IPS-NIHi7 (cell line): ENCODE data around the gene SYNGAP1.
A peak's percentile ranks its signal among the peaks of the same experiment; 100 is the strongest.

ENCODE experiments used
- DNase-seq: peaks from one replicate; pipeline ENCODE4 v3.0.0; 2012; ENCODE audit warnings: mixed read lengths; ENCODE audit errors: extremely low spot score

Gene SYNGAP1

DNA sequence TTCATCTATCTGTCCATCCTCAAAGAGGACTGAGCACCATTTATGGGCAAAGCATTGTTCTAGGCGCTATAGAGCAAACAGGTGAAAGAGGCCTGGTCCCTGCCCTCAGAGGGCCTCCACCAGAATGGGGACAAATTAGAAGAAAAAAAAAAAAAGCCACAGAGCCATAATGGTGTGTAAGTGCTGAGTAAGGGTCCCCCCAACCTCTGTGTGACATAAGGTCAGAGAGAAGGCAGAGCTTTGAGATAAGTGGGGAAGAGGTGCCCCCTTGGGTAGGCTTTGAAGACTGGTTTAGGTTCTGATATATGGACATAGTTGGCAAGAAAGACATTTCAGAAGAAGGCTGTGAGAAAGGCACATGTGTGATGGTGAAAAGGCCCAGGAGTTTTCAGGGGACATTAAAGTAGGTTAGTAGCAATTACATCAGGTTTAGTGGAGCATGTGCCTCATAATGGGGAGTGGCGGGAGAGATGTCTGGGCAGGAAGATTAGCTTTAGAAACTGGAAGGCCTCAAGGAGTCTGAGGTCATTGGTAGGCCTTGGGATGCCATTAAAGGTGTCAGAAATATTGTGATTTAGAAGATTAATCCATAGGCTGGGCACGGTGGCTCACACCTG lies 19.2 kb downstream of the SYNGAP1 start:
- no peak for DNase-seq

DNA sequence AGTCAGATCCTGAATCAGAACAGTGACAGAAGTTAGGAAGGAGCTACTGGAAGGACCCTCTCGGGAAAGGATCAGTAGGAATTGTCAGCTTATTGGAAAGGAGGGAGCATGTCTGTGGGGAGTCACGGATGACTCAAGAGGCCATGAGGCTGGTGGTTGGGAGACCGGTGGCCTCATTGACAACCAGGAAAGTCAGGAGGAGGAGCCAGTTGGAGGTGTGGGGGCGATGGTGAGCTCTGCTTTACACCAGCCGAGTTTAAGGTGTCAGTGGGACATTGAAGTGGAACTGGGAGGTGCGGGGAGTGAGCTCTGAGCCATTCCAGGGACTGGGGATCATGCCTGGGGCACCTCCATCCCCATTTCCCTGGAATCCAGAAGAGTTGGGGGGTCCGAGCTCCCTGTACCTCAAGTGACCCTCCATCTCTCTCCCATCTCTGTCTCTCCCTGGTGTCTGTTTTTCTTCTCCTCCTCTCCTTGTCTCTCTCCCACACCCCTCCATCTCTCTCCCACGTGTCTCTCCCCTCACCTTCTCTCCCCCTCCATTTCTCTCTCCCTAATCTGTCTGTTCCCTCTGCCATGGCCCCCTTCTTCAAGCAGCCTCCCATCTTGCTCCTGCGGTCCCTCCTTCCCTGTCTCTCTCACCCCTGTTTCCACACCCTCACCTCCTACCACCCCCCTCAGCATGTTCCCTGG lies 20.2 kb downstream of the SYNGAP1 start:
- DNase-seq, result no peak

DNA sequence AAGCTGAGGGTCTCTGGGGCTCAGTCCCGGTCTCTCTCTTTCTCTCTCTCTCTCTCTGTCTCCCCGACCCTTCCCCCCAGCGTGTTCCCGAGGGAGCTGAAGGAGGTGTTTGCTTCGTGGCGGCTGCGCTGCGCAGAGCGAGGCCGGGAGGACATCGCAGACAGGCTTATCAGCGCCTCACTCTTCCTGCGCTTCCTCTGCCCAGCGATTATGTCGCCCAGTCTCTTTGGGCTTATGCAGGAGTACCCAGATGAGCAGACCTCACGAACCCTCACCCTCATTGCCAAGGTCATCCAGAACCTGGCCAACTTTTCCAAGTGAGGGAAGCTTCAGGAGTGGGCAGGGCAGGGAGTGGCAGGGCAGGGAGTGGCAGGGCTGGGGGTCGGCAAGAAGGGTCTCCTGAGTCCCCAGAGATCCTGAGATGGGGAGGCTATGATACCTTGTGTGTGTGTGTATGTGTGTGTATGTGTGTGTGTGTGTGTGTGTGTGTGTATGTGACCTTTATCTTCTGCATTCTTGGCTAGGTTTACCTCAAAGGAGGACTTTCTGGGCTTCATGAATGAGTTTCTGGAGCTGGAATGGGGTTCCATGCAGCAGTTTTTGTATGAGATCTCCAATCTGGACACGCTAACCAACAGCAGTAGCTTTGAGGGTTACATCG lies 20.9 kb downstream of the SYNGAP1 start:
- no peak for DNase-seq

DNA sequence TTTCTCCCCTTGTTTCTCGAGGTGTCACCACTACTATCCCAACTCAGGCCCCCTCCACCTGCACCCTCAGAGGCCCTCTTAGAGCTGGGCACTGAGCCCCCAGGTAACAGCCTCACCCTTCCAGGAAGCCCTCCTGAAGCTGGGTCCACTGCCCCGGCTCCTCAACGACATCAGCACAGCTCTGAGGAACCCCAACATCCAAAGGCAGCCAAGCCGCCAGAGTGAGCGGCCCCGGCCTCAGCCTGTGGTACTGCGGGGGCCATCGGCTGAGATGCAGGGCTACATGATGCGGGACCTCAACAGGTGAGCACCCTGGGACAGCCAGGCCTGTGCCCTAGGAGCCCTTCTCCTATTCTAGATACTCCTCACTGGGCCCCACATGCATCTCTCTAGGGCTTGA lies 21.6 kb downstream of the SYNGAP1 start:
- DNase-seq, result no peak

DNA sequence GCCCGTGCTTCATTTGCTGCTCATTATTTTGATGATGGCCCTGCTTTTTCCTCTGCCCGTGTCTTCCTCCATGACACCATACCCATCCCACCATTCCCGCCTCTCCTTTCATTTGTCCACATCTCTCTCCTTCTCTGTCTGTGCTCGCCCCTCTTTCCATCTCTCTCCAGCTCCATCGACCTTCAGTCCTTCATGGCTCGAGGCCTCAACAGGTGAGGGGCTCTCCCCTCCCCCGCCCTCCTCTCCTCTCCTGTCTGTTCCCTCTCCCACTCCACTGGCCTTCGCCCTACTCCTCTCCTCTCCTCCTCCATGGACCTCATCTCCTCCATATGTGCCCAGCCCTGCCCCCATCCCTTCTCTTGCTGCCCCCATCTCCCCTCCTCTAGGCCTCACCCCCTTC lies 22.4 kb downstream of the SYNGAP1 start:
- DNase-seq, result no peak

DNA sequence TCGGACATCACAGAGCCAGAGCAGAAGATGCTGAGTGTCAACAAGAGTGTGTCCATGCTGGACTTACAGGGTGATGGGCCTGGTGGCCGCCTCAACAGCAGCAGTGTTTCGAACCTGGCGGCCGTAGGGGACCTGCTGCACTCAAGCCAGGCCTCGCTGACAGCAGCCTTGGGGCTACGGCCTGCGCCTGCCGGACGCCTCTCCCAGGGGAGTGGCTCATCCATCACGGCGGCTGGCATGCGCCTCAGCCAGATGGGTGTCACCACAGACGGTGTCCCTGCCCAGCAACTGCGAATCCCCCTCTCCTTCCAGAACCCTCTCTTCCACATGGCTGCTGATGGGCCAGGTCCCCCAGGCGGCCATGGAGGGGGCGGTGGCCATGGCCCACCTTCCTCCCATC lies 23.2 kb downstream of the SYNGAP1 start:
- DNase-seq, result no peak

DNA sequence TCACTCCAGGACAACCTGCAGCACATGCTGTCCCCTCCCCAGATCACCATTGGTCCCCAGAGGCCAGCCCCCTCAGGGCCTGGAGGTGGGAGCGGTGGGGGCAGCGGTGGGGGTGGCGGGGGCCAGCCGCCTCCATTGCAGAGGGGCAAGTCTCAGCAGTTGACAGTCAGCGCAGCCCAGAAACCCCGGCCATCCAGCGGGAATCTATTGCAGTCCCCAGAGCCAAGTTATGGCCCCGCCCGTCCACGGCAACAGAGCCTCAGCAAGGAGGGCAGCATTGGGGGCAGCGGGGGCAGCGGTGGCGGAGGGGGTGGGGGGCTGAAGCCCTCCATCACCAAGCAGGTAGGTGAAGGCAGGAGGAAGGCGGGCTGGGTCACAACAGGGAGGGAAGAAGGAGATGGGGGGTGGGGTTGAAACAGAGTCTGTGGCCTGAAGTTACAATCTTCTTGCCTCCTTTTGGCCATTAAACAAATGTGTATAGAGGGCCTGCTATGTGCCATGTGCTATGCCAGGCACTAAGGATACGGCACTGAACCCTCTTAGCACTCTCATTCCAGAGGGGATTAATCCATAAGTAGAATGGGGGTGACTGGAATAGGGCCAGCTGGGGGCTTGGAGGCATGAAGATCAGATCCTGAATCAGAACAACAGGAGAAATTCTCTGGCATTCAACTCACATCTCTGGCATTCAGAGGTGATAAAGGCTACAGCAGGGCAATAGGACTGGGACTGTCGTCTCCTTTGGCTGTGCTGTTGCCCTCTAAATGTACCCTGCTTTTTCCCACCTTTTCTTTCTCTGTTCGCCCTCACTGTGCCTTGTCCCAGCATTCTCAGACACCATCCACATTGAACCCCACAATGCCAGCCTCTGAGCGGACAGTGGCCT lies 24.0 kb downstream of the SYNGAP1 start:
- no peak for DNase-seq

DNA sequence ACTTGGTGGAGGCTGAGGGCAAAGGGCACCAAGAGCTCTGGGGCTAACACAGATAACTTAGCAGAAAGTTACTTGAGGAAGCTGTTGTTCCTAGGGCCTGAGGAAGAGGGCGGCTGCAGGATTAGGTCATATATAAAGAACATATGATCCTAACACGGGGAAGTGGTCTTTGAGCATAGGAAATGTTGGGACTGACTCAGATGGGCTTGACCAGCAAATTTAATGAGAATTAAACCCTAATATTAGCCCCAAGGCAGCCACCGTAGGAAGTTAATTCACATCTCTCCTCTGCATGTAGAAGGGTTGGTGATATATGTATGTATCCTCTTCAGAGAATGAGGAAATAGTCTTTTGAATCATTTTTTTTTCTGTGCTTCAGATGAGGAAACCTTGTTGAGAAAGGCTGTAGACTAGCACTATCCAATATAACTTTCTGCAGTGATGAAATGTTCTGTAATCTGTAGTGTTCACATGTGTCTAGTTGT lies 25.3 kb downstream of the SYNGAP1 start:
- DNase-seq, result no peak

DNA sequence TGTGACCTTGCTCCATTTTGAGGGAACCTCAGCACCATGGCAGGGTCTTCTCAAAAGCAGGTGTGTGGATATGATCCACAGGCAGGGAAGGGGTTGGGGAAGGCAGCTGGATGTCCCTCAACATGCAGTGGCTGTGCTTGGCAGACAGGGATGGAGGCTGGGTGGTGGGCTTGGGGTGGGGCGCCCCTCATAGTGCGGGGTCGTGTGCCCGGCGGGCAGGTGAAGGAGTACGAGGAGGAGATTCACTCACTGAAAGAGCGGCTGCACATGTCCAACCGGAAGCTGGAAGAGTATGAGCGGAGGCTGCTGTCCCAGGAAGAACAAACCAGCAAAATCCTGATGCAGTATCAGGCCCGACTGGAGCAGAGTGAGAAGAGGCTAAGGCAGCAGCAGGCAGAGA lies 26.5 kb downstream of the SYNGAP1 start:
- DNase-seq, result no peak

DNA sequence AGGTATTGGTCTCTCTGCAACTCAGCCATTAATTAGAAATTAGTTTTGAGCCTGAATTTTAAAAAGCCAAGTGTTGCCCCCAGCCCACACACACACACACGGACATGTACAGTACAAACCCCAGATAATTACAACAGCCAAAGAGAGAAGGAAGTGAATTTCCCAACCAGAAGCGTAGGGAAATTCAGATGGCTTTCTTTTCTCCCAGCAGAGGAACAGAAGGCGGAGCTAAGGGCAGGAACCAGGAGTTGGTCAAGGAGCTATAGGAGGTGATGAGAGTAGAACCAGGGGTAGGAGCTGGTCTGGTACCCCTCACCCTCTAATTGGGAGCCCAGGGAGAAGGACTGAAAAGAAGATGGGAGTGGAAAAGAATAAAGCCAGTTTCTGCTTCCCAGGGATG lies 30.6 kb downstream of the SYNGAP1 start:
- no peak for DNase-seq

DNA sequence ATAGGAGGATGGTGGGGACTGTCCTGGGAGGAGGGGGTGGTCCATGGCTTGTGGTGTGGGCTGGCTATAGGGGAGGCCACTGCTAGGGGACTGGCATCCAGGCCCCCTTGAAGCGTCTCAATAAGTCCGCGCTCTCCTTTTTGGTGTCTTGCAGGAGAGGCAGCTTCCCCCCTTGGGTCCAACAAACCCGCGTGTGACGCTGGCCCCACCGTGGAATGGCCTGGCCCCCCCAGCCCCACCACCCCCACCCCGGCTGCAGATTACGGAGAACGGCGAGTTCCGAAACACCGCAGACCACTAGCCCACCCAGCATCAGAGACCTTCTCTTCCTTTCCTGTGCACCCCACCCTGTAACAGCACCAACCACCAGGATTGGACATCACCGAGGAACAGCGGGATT lies 31.7 kb downstream of the SYNGAP1 start:
- no peak for DNase-seq

DNA sequence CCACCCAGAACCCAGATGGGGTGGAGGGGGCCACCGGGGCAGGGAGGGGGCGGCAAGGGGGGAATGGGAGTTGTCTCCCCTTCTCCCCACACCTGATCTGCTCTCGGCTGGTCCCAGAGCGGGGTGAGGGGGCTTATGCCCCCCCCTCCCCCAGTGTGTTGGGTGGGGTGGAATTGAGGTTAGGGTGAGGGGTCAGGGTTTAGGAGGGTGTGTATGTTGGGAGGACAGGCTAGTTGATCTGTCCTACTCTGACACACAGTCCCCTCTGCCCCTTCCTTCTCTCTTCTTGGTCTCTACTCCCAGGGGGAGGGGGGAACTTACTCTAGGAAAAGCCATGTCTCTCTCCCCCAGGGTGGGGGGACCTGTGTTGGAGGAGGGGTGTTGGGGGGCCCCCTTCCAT lies 32.6 kb downstream of the SYNGAP1 start:
- DNase-seq, result no peak

DNA sequence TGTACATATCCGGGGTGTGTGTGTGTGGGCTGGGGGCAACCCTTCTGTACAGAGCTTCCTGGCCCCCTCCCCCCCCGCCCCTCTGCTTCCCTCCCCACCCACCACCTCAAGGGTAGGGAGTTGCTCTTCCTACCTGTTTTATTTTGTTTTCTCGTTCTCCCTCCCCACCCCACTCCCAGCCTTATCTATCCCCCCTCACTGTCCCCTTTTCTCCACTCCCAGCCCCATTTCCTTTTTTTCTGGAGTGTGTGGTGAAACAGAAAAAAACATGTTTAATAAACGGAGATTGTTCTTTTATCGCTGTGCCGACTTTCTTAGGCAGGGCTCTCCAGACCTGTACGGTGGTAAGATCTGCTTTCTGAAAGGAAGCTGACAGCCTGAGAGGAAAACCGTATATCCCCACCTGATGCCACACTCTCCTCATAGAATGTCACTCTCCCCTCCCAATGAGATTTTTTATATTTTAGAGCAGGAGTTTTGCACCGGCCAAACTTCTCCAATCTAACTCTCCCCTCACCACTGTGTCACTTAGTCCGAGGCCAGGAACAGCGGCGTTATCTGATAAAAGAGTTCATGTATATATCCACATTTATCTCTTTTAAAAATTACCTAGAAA lies 33.6 kb downstream of the SYNGAP1 start:
- no peak for DNase-seq

DNA sequence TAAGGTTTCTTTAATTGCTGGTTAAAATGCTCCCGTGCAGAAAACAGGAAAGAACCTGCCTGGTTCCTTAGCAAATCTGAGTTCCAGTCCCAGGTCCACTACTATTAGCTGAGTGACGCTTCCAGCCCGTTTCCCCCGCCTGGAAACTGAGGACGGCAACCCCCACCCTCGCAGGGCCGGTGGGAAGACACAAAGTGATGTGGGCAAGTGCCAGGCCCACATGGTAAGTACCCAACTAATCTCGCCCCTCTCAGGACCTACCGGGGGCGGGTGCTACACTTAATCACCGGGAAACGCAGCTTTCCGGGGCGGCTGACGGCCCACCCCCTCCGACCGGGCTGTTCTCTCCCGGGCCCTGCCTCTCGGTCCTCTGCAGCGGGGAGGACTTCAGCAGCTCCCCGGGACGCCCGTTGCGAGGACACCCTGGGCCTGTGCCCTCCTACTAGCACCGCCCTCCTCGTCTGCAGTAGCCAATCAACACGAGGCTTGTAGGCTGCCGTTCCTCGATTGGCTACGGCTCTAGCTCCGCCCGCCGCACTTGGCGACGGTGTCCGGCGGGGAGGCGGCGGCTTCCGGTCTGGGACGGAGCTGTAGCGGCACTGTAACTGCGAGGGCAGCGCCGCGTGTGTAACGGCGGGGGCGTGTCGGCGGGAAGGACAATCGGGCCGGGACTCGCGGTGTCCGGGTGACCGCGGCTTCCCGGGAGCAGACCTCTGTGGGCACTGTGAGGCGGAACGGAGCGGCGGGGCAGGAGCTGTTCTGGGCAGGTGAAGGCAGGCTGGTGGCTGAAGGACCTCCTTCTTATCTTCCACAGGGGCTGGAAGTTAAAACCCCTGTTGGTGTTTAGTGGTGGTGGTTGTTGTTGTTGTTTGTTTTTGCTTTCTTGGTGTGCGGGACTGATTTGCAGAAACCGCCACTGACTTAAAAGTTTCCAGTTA lies 34.4 kb downstream of the SYNGAP1 start, which contains the start of gene ZBTB9:
TSS of gene ZBTB9 (plus strand) at position 568 of the 938 bp plus-strand sequence. CDS start 525 bp downstream, outside the sequence.
- peak; percentile 100 for DNase-seq

DNA sequence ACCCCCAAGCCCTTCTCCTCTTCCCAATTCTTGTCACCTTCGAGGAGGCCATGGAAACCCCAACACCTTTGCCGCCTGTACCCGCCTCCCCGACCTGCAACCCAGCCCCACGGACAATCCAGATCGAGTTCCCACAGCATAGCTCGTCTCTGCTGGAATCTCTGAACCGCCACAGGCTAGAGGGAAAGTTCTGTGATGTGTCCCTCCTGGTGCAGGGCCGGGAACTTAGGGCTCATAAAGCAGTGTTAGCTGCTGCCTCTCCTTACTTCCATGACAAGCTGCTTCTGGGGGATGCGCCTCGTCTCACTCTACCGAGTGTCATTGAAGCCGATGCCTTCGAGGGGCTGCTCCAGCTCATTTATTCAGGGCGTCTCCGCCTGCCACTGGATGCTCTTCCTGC lies 35.2 kb downstream of the SYNGAP1 start:
- DNase-seq, result no peak

DNA sequence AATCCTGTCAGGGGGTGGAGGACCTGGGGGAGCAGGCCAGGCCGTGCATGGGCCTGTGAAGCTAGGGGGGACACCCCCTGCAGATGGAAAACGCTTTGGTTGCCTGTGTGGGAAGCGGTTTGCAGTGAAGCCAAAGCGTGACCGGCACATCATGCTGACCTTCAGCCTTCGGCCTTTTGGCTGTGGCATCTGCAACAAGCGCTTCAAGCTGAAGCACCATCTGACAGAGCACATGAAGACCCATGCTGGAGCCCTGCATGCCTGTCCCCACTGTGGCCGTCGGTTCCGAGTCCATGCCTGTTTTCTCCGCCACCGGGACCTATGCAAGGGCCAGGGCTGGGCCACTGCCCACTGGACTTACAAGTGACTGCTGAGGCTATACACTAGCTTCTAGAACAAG lies 36.3 kb downstream of the SYNGAP1 start:
- DNase-seq, result no peak

DNA sequence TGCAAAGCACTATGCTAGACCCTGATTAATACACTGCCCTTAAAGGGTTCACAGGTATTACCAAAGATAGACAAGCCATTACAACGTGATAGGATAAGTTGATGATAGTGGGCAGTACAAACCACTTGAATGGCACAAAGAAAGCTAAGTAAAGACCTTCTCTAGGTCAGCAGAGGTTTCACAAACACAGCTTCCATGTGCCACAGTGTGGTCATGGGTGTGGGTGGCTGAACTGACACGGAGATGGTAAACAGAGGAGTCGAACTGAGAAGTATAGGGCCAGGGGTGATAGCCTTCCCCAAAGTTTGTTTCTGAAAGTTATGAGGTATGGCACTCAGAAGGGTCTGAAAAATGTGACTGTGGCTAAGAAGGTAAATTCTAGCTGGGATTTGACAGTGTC lies 38.8 kb downstream of the SYNGAP1 start:
- no peak for DNase-seq

DNA sequence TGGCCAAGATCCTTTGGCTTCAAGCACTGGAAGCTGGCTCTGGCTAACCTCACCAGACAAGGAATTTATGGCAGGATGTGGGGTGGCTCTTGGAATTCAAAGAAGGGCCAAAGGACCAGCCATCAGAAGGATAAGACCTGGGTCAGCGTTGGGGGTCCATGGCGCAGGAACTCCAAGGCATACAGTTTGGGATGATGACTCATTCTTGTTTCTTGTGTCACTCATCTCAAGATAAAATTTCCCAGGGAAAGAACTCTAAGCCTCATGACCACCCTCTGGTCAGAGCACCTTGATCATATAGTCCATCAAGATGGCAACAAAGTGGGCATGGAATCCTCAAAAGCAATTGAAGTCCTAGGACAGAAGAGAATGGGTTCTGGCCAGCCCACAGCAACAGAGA lies 39.4 kb downstream of the SYNGAP1 start:
- no peak for DNase-seq

DNA sequence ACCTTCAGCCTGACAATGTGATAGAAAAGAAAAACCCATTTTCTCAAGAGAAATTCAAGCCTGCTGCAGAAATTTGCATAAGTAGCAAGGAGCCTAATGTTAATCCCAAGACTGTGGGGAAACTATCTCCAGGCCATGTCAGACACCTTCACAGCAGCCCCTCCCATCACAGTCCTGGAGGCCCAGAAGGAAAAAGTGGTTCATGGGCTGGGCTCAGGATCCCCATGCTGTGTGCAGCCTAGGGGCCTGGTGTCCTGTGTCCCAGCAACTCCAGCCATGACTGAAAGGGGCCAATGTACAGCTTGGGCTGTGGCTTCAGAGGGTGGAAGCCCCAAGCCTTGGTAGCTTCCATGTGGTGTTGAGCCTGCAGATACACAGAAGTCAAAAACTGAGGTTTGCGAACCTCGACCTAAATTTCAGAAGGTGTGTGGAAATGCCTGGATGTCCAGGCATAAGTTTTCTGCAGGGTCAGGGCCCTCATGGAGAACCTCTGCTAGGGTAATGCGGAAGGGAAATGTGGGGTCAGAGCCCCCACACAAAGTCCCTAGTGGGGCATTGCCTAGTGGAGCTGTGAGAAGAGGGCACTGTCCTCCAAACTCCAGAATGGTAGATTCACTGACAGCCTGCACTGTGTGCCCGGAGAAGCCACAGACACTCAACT lies 46.3 kb downstream of the SYNGAP1 start:
- DNase-seq, result no peak

DNA sequence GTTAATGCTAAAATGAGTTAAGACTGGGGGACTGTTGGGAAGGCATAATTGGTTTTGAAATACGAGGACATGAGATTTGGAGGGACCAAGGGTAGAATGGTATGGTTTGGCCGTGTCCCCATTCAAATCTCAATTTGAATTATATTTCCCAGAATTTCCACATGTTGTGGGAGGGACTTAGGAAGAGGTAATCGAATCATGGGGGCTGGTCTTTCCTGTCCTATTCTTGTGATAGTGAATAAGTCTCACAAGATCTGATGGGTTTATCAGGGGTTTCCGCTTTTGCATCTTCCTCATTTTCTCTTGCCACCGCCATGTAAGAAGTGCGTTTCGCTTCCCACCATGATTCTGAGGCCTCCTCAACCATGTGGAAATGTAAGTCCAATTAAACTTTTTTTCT lies 47.2 kb downstream of the SYNGAP1 start:
- DNase-seq, result no peak
